Stimulated activated CD4-positive, alpha-beta T cell treated with anti-CD3 and anti-CD28 coated beads, TNF-alpha, amount 100 ng/mL, for 48 hours (primary cell): Measurements from ENCODE around the gene HIPK4.
A peak's percentile ranks its signal among the peaks of the same experiment; 100 is the strongest.

ENCODE experiments used
- DNase-seq, 3 donors: peaks; one replicate each; pipeline ENCODE4 v3.0.0-alpha.2; 2020; ENCODE audit warnings: low read depth in 3 of 3

The HIPK4 gene

DNA sequence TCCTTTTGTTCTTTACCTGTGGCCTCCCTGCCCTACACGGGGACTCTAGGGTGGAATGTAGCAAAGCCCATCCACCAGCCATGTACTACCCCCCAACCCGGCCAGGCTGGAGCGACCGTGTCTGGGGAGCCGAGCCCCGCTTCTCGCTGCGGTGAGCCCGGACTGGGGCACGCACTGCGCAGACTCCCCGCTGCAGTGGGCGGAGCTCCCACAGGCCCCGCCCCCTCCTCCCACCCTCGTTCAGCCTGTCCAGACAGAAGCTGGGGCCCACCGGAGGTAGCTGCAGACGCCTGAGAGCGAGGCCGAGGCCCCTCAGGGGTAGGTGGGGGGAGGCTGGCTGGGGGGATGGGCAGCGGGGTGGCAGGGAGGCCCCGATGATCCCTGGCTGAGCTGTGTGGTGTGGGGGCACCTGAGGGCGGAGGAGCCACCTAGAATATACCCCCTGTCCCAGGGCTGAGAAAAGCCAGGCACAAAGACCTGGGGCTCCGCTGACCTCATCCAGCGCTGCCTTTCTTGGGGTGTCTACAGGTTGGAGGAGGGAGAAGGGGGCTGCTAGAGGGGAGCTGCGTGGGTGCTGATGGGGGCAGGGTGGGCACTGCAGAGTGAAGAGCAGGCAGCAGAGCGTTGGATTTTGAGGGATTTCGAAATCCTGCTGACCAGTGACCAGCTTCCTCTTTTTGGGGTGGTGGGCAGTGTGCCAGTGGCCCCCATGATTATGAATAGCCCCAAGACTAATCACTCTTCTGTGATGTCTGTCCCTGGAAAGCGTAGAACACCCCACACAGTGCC is 24.2 kb downstream of the HIPK4 start:
- peak; percentile 33 to 51 (median 36) for DNase-seq

DNA sequence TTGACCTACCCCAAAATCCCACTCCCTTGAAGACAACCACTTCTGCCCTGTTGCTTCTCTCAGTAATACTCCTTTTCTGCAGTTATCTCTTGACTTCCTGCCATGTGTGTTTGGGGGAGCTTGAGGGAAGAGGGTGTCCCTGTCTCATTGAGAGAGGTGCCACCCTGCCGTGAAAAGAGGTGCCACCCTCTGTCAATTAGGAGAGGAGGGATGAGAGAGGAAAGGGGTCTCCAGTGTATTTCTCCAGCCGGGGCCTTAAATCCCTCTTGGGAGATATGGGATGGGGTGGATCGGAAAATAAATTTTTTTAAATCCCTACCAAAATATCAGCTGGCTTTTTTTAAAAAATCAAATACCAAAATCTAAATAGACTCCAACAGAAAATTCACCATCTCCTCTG is 25.0 kb downstream of the HIPK4 start:
- DNase-seq: no peak

DNA sequence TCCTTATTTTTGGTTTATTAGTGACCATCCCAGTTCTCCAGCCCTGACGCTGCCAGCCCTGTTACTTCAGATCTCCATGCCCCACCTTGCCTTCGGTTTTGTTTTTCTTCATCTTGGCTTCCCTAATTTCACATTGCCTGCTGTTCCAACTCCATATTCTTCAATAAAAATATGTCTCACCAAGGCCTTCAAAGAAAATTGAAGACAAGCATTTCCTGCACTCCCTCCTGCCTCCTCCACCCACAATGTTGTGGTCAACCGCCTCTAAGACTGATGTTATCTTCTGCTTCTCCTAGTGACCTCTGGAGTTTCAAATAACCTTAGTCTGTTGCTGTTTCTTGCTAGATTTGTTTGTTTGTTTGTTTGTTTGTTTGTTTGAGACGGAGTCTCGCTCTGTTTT is 26.9 kb downstream of the HIPK4 start:
- no peak for DNase-seq

DNA sequence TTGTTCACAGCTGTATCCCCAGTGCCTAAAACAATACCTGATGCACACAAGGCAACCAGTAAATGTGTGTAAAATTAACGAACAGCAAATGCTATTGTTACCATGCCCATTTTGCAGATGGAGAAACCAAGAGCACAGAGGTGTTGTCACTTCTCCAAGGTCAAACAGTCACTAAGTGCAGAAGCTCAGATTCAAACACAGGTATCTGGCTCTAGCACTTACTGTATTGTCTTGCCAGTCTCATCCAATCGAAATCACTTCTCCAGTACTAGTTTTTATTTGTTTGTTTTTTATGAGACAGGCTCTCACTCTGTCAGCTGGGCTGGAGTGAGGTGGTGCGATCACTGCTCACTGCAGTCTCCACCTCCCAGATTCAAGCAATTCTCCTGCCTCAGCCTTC is 27.8 kb downstream of the HIPK4 start:
- no peak for DNase-seq

DNA sequence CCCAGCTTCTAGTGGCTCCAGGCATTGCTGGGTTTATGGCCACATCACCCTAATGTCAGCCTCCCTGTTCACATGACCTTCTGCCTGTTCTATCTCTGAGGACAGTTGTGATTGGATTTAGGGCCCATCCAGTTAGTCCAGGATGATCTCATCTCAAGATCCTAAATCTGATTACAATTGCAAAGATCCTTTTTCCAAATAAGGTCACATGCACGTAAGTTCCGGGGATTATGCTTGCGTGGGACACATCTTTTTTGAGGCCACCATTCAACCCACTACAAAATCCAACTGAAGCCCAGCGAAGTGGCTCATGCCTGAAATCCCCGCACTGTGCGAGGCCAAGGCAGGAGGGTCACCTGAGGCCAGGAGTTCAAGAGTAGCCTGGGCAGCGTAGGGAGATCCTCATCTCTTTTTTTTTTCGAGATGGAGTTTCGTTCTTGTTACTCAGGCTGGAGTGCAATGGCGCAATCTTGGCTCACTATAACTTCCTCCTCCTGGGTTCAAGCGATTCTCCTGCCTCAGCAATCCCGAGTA is 29.2 kb downstream of the HIPK4 start:
- DNase-seq: no peak

DNA sequence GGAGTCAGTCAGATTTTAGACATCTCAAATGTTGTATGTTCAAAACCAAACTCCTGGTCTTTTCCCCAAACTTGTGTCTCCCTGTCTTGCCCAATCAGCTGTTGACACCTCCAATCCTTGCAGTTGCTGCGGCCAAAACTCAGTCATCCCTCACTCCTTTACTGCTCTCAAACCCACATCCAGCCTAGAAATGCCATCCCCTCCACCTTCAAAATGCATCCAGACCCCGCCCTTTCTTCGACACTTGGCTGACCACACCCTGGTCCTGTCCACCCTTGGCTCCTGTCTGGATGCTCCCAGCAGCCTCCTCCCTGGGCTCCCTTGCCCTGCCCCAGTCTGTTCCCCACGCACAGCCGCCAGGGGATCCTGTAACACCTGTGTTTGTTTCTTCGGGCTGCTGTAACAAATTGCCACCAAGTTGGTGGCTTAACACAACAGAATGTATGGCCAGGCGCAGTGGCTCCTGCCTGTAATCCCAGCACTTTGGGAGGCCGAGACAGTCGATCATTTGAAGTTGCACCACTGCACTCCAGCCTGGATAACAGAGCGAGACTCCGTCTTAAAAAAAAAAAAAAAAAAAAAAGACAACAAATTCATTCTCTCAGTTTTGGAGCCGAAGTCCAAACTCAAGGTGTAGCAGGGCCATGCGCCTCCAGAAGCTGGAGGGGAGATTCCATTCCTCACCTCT is 29.8 kb downstream of the HIPK4 start:
- DNase-seq: no peak

DNA sequence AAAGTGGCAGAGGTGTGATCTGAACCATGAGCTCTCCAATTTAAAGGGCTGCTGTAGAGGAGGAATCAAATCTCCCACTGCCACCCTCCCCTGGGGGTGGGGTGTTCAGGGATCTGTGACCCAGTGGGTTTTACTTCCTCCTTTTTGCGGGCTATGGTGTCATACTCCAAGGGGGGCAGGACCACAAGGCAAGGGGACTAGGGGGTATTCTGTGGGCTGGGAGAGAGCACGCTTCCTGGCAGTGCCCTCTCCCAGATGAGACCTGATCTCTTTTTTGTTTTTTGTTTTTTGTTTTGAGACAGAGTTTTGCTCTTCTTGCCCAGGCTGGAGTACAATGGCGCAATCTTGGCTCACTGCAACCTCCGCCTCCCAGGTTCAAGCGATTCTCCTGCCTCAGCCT is 31.2 kb downstream of the HIPK4 start:
- DNase-seq: no peak

DNA sequence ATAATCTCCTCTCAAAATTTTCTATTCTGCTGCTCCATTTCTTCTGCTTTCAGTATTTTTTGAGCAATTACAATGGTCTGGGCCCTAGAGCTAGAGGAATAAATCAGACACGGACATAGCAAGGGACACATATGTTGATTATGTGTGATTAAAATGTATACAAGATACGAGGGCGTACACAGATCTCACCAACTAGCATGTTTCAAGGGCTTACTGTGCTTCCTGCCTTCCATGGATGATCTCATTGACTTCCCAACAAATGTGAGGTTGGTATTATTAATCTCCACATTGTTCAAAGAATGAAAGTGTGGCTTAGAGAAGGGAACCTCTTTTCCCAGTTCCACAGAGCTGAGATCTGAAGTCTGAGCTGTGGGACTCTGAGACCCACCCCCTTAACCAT is 32.3 kb downstream of the HIPK4 start:
- DNase-seq: no peak

DNA sequence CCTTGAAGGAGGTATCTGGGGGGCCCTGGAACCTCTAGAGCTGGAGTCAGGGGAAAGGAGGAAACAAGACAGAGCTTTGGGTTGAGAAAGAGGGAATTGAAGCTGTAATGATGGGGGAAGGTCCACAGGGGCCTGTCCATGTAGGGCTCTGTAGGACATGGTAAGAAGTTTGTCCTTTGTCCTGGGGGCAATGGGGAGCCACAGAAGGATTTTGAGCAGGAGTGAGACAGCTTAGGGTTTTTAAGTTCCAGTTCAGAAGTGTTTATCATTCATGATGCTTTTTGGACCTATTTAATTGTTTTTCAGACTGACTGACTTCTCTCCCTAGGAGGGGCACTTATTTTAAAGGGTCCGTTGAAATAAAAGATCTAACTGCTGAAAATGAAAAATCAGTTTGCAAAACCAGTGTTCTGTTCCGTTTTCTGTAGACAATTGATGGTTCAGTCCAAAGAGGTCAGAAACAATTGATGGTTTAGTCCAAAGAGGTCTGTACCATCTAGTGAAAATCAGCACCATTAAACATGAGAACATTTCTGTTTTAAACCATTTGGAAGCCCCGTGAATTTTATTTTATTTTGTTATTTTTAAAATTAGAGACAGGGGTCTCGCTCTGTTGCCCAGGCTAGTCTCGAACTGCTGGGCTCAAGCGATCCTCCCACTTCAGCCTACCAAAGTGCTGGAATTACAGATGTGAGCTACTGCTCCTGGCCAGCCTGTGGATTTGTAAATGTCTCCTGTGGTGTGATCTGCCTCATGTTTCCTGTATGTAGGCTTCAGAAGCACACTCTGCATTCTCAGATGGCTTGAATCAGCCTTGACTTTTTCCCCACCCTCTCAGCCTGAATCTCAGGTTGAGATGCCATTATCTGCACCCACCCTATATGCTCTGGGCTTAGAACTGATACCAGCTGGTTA is 33.0 kb downstream of the HIPK4 start:
- no peak for DNase-seq

DNA sequence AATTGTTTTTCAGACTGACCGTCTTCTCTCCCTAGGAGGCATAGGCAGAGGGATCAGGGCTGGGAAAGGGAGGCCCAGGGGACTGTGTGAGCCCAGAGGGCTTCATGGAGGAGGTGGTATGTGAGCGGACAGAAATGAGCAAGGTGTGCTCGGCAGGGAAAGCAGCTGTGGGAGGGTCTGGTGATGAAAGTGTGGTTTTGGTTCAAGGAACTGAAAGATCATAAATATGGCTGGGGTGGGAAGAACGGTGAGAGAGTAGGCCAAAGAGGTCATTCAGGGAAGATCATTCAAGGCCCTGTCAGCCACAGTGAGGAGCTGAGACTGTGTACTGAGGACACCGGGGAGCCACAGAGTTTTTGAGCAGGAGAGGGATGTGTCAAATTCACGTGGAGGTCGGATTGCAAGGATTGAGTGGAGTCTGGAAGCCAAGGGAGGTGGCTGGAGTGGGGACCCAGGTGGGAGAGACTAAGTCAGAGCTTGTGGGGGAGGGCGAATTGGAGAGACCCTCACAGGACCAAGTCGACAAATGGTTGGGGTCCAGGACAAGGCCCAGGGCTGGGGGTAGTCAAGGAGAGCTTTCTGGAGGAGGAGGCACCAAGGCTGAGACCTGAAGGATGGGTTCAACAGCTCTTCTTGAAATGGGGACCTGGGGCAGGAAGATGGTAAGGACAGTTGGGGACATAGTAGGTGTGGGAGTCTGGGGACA is 33.9 kb downstream of the HIPK4 start:
- no peak for DNase-seq

DNA sequence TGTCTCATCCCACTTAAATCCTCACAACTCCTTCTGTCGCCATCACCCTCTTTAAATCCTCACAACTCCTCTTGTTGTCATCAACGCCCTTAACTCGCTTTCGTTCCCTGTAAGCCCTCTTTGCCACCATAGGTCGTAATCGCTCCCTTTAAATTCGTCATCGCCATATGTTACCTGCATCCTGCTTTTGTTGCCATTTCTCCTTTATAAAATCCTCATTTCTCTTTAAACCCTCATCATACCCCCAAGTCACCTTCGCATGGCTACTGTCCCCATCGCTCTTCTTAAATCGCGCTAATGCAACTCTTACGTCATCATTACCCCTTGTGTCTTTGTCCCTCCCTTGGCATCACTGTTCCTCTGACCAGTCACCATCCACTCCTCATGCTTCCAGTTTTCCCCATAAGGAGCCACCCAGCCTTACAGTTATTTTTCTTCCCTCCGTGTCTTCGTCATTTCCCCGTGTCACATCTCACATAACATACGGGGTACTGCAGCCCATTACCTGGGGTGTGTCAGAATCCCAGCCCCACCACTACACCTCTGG is 40.9 kb downstream of the HIPK4 start:
- no peak for DNase-seq

DNA sequence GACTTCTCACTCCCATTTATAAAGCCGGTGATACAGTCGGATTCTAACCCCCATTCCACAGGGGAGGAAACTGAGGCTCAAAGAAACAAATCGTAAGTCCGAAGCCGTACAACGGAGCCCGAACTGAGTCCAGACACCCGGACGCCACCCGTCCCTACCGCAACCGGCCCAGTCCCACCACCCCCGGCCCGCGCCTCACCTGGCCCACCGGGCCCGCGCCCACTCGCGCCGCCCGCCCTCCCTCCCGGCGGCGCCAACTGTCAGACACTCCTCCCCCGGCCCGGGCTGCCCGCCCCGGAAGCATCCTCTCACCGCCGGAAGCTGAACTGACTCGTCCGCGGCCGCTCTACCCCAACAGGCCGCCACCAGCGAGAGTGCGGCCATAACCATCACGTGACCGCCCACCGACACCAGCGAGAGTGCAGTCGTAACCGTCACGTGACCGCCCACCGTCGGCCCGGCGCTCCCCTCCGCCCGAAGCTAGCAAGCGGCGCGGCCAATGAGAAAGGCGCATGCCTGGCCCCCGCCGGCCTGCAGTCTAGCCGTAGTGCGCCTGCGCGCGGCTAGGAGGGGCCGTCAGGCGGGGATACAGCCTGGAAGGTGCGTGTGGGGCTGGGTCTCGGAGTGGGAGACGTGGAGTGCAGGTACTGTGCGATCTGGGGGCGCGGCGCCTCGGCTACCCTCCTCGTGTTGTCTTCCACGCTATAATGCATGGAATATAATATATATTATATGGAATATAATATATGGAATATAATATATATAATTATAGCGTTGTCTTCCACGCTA is 41.7 kb downstream of the HIPK4 start, which contains the start of the genes C19orf47 and PLD3:
Gene C19orf47, minus strand, starts transcription at position 273 of the 789 bp plus-strand sequence. CDS start 6,540 bp downstream, outside the sequence.
Gene PLD3, plus strand, starts transcription at position 571 of the 789 bp plus-strand sequence. CDS start 17,789 bp downstream, outside the sequence.
- peak; percentile 98 to 99 (median 99) for DNase-seq

DNA sequence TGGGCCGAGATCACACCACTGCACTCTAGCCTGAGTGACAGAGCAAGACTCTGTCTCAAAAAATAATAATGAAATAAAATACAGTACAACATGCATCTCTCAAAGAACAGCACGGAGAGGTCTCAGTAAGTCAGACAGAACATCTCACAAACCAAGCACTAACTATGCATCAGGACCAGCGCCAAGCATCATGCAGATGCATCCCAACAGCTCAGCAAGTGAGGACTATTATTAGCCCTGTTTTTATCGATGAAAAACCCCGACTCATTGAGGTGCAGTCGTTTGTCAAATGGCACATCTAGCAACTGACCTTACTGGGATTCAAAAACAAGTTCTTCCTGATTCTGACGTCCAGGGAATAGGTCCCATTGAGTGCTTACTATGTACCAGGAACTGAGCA is 45.6 kb downstream of the HIPK4 start:
- DNase-seq: no peak

DNA sequence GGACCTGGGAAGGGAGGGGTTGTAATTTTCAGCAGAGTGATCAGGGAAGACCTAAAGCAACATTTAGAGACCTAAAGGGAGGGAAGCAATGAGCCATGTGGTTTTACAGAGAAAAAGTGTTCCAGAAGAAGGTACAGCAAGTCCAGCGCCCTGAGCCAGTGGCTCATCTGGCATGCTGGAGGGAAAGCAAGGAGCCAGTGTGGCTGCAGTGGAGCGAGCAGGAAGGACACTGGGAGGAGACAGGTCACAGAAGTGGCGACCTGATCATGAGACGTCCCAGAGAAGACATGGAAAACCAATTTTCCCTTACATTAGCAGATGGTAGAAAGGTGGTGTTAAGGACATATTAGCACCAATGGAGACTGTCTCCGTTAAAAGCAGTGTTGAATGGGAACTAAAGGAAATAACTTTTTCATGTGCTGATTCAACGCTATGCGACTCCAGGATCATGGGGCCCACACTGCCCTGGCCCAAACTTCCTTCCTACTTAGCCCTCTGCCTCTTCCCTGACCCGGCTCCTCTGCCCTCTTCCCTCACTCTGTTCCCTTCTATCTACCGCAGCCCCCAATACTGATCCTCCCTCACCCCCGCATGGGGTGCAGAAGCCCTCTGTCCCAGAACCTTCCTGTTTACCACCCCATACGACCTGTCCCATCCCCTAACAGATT is 47.2 kb downstream of the HIPK4 start:
- DNase-seq: no peak

DNA sequence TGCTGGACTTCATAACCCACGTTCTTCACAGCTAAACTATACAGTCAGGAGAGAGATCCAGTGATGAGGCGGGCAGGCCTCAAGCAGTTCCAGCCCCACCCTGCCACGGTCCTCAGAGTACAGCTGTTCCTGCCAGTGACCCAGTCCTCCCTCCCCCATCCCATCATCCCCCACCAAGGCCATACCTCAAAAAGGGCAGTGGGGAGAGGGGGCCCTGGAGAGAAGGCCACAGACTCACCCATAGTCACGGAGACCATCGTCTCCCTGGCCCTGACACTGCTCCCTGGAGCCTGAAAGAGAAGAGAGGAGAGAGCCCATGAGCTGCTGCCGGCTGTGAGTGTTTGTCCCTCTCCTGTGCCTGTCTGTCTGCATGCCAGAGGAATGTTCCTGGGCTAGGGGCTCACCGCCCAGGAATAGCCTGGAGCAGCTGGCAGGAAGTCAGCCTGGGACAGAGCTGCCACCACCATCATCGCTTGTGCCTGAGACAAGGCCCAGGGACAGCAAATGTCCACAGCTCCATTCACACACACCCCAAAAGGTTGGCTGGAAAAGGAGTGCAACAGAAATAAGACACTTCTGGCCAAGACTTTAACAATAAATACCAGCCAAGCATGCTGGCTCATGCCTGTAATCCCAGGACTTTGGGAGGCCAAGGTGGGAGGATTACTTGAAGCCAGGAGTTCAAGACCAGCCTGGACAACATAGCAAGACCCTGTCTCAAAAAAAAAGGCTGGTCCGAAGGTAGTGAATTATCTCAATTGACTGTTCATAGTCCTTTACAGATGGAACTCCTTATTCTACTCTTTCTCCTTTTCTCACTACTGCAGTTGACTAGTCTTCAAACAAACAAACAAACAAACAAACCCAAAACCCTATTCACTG is 48.1 kb downstream of the HIPK4 start:
- DNase-seq: no peak

DNA sequence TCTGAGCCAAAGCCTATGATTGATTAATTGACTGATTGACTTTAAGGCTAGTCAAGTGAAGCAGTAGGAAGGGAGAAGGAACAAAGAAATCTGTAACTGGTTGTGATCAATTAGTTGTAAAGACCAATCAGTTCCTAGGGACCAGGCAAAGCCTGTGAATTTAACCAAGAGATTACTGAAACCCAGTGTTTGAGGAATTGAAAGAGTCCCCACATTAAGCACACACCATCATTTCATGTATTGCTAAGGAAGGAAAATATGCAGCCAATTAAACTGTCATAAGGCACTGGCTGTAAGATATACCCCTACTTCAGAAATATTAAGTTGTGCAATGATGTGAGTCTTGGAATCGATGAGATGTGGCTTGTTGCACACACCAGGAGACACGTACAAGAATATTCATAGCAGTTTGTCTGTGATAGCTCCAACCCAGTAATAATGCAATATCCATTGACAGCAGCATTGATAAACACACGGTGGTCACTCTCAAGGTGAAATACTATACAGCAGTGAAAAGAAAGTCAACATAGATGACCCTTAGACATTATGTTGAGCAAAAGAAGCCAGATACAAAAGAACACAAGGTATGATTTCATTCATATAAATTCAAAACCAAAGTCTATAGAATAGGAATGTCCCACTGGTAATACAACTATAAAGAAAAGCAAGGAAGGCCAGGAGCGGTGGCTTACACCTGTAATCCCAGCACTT is 50.8 kb downstream of the HIPK4 start:
- DNase-seq: no peak

DNA sequence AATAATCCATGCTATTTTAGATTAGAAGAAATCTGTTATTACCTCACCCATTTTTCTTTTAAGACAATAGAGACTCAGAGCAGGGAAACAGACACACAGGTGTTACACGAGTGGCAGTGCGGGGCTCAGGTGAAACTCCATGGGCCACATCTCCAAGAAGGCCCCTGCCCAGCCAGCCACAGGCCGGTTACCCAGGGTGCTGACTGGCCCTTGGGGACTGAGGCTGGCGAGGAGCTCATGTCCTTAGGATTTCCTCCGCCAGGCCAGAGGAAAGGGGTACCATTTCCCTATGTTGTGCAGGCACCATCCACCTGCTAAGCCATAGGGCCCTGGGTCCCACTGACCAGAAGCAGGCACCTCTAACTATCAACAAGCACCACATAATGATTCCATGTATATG is 52.4 kb downstream of the HIPK4 start:
- no peak for DNase-seq

DNA sequence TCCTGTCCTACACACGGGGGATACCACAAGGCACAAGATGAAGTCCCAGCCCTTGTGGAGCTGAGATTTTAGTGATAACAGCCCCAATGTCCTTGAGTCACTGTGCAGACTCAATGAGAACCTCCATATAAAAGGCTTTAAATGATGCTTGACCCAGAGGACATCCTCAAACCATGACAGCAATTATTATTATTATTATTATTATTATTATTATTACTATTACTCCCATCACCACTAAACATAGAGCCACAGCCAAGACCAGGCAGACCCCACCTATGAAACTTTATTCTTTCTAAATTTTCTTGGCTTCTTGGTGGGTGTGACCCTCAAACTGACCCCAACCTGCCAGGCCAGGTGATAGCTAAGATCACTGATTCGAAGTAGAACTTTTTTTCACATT is 52.9 kb downstream of the HIPK4 start:
- DNase-seq: no peak
